ENCODE measurements around the gene LRRC38. TPM values are rescaled to one million over a fixed set of nuclear protein-coding genes. Genes with fewer than 3 reads are reported as not detected.
"Not testable (repeated sequence)": the region's sequence is repeated elsewhere in the genome, so short reads cannot be mapped to it uniquely, and the experiment has no call there.

Gene LRRC38, protein sequence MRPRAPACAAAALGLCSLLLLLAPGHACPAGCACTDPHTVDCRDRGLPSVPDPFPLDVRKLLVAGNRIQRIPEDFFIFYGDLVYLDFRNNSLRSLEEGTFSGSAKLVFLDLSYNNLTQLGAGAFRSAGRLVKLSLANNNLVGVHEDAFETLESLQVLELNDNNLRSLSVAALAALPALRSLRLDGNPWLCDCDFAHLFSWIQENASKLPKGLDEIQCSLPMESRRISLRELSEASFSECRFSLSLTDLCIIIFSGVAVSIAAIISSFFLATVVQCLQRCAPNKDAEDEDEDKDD
- total RNA-seq: 0.19 TPM in 1 of 2 replicates, not detected in the other

DNA sequence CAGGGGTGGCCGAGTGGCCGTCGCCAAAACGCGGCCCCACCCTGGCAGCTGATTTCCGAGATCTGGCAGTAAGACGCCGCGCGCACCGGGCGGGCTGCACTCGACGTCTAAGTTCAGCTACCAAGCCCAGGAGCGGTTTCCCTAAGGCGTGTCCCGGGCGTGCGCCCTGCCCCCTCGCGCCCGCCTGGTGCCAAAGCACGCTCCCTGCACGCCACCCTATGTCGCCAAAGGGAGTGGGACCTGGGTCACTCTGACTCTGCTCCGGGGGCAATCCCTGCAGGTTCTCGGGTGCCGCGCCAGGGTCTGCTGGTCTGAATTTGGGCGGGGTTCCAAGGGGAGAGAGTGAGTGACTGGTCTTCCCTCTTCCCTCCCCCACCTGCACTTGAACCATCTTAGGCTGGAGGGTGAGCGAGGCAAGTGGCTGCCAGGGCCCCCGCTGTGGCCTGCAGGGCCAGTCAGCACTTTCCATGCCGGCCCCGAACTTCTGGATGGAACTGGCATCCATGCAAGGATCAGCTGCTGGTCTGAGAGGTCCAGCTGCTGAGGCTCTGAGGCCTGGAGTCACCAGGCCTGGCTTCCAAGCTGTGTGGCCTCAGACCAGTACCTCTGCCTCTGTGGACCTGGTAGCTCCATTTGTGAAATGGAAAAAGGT, at the start of gene LRRC38:
Gene LRRC38, minus strand, starts transcription at position 109 of the 652 bp plus-strand sequence. CDS start 410 bp downstream, outside the sequence.
- DNase-seq (ENCODE audit: extremely low read depth, low read depth, low spot score): no peak

DNA sequence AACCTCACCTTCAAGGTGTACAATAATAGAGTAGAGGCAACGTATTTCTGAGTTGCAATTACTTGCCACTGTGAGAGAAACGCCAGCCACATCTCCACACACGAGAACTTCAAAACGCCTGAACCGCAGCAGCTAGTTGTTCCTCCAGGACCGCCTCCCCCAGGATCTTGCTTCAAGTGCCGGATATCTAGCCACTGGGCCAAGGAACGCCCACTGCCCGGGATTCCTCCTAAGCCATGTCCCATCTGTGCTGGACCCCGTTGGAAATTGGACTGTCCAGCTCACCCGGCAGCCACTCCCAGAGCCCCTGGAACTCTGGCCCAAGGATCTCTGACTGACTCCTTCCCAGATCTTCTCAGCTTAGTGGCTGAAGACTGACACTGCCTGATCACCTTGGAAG, 49.2 kb upstream of the LRRC38 start:
- not testable (repeated sequence) for DNase-seq (ENCODE audit: extremely low read depth, low read depth, low spot score)

DNA sequence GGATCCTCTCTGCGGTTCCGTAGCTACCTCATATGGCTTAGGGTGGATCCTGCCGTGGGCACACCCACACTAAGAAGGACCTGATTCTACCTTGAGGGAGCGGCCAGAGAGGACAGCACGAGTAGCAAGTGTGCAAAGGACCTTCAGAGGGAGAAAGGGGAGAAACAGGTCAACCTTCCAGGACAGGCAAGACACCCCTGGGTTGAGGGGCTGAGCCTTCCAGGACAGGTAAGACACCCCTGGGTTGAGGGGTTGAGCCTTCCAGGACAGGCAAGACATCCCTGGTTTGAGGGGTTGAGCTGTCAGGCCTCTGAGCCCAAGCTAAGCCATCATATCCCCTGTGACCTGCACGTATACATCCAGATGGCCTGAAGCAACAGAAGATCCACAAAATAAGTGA, 46.7 kb upstream of the LRRC38 start:
- no peak for DNase-seq (ENCODE audit: extremely low read depth, low read depth, low spot score)

DNA sequence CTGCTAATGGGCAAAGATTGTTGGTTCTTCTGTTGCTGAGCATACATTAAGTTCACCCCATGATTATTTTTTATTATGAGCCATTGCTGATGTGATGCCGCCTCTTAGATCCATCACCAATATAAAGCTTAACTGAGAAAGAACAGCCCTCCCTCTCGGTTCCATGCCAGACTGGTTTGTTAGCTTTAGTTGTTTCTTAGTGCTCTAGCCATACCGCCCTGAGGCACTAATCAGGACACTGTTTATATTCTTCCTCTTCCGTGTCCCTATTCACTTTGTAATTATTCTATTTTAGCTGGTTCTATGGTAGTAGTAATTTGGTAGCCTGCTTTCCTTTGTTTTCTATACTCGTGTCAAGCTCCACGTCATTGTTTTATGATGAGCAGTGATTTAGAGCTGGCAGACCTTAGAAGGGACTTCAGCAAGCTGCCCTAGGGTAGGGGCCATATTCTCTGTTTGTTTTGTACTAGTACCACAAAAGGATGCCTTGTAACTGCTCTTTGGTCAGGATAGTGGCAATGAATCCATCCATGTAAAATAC, 42.5 kb upstream of the LRRC38 start:
- DNase-seq (ENCODE audit: extremely low read depth, low read depth, low spot score): no peak

DNA sequence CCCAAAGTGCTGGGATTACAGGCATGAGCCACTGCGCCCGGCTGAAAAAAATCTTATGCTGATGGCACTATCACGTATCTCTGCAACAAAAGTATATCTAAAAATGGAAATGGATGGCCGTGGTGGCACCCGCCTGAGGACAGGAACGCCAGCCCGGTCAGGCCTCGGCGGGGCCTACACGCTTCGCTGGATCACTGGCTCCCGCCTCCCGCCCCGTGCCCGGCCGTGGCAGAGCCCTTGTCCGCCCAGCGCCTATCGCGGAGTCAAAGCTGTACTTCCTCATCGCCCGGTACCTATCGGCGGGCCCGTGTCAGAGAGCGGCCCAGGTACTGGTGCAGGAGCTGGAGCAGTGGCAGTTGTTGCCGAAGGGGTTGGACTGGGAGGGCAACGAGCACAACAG, 41.0 kb upstream of the LRRC38 start:
- DNase-seq (ENCODE audit: extremely low read depth, low read depth, low spot score): no peak

DNA sequence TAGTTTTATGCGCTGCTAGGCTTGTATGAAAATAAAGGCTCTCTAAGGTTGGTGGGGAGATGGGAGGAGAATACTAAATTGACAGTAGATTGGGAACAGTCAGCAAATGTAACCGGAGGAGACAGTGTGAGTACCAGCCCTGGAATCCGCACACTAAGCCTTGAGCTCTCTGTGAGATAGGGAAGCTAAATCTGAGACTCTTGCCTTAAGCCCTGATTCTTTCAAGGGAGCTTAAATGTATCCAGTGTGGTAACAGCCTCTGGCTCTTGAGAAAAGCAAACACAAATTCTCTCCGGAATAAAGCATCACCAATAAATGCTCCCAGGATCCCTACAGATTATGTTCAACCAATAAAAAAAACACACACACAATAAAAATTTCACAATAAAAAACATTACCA, 36.9 kb upstream of the LRRC38 start:
- no peak for DNase-seq (ENCODE audit: extremely low read depth, low read depth, low spot score)

DNA sequence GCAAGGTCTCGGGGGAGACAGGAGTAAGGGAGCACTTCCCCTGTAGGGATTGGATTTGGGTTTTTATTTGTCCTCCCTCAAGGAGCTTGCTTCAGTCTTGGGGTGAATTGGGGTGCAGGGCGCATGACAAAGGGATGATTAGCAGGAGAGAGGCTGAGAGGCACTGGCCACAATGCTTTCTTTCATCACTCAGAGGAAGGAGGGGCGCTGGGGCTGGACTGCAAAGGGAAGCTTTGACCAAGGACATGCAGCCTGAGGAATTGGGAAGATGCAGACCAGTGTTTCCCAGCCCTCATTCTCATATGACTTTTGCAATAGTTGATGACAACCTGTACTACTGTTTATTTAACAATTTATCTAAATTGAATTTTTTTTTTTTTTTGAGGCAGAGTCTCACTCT, 35.7 kb upstream of the LRRC38 start:
- DNase-seq (ENCODE audit: extremely low read depth, low read depth, low spot score): no peak

DNA sequence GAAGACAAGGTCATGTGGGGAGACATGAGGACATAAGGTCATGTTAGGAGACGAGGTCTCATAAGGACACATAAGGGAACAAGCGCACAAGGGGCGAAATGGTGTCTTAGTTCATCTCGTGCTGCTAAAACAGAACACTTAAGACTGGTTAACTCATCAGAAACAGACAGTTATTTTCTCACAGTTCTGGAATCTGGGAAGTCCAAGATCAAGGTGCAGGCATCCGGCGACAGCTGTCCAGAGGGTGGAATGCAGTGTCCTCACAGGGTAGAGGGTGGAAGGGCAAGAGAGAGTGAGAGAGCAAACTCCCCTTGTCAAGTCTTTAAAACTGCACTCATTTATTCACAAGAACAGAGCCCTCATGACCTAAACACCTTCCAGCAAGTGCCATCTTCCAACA, 35.2 kb upstream of the LRRC38 start:
- no peak for DNase-seq (ENCODE audit: extremely low read depth, low read depth, low spot score)

DNA sequence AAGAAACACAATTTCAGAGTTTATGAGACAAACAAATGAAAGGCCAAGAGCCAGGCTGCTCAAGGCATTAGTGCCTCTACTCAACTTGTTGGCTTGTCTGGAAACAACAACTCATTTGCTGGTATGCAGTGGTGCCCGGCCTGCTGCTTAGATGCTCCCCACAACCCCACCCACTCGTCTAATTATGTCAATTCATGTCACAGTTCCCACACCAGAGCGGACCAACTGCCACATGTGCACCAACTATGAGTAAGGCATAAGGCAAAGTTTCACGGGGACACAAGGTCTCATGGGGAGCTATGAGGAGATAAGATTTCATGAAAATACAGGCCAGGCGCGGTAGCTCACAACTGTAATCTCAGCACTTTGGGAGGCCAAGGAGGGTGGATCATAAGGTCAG, 34.5 kb upstream of the LRRC38 start:
- DNase-seq (ENCODE audit: extremely low read depth, low read depth, low spot score): no peak

DNA sequence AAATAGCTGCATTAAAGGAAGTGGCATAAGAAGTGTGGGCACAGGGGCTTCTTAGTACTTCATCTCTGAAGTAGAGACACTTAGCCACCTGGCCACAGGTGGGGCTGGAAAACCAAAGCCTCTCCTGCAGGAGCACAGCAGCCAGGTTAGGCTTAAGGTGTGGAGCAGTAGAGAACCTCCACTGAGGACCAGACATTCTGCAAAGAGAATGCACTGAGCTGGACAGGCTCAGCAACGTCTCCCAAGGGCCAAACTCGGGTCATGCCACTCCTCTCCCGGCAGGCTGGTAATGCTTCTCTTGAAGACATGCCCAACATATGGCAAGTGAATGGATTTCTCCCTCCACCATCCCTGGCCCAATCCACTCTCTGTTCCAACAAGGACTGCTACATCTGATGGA, 33.0 kb upstream of the LRRC38 start:
- DNase-seq (ENCODE audit: extremely low read depth, low read depth, low spot score): no peak

DNA sequence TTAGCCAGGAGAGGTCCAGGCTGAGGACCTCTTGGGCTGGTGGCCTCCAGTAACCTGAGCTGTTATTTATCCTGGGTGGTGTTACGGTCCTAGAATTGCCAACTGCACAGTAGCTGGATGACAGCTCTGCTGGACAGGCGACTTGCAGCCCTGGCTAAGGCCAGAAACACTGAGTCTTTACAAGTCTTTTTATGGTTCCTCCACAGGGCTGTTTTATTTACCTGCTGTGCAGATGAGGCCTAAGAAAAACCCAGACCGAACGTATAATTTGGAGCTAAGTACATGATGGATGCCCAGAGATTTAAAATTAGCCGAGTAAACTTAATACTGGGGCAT, 30.4 kb upstream of the LRRC38 start:
- no peak for DNase-seq (ENCODE audit: extremely low read depth, low read depth, low spot score)

DNA sequence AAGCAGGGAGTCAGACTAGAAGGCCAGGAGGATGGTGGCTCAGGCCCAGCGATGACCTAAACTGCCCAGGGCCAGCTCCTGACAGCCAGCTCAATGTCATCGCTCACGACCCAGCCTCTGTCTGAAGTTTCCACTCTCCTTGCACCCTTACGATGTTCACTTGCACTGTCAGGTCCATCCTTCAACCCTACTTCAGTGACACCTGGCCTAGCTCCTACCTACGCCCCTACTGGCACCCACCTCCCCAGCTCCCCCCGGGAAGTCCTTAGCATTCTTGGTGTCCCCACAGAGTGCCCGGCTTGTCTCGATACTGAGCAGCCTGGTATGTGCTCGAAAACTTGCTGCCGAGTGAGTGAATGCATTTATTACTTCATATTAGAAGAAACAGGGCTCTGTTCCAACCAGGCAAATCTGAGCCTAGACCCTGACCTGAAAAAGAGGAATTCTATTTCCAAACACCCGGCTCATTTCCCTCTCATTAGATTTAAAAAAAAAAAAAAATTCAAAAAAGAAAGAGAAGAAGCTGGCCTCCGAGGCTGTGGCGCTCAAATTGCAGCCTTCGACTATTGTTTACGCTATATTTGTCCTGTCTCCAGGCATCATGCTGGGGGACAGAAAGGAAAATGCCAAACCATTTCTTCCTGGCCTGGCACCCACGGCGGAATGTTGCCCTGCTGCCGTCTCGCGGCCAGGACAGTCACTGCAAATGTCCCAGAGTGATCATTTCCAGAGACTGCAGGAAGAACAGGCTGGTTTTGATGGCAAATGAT, 29.8 kb upstream of the LRRC38 start:
- DNase-seq (ENCODE audit: extremely low read depth, low read depth, low spot score): no peak

DNA sequence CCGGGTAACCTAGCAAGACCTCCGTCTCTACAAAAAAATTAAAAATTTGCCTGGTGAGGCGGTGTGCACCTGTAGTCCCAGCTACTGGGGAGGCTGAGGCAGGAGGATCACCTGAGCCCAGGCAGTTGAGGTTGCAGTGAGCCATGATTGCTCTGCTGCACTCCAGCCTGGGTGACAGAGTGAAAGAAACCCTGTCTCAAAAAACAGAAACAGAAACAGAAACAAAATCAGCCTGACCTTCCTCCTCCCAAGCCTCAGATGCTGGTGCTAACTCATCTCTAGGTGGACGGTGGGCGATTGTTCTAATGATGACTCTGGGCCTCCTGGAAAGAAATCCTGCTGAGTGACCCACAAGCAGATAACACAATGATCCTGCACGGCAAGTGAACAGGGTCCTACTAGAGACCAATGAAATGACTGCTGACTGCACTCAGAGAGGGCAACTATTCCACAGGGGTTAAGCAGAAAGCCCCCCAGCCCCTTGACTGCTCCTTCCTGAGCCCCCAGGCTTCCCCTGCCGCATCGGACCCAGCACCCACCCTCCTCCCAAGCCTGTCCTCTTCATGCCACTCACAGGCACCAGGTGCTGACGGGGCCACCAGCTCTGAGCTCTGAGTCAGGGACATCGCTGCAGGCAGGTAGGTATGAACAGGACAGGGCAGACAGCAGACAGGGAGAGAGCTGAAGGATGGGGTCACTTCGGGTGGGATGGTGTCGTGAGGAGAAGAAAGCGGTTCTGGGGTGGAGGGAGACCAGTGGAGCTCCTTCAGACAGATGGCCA, 27.8 kb upstream of the LRRC38 start:
- DNase-seq (ENCODE audit: extremely low read depth, low read depth, low spot score): no peak

DNA sequence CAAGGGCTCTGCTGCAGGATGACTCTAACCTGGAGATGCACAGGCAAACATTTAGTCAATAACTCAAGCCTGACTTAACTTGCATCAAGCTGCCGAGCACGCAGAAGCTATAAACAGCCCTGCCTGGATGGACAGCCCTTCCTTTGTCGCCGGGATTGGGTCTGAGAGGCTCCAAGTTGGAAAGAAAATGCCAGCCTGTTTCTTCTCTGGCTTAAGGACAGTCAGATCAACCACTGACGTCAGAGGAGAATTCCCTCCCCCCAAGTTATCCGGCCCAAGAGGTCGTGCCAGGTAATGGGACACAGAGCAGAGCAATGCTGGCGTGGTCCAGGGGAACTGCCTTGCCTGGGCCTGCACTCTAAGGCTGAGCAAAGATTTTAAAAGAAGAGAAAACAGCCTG, 27.1 kb upstream of the LRRC38 start:
- DNase-seq (ENCODE audit: extremely low read depth, low read depth, low spot score): no peak

DNA sequence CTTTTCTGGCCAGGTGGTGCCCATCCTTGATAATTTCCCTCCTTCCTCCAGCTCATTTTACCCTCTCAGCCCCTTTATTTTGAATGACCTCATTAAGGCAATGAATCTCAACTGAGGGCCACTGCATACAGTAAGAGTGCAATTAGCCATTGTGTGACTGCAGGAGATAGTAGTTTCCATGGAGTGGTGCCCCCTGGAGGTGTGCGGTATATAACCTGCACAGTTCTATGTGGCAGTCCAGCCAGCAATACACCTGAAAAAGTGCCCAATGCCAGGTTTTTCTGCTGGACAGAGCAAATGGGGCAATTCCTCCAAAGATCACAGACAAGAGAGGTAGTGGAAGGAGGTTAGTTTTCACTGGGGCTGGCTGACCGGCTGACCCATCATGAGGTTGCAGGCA, 25.9 kb upstream of the LRRC38 start:
- no peak for DNase-seq (ENCODE audit: extremely low read depth, low read depth, low spot score)

DNA sequence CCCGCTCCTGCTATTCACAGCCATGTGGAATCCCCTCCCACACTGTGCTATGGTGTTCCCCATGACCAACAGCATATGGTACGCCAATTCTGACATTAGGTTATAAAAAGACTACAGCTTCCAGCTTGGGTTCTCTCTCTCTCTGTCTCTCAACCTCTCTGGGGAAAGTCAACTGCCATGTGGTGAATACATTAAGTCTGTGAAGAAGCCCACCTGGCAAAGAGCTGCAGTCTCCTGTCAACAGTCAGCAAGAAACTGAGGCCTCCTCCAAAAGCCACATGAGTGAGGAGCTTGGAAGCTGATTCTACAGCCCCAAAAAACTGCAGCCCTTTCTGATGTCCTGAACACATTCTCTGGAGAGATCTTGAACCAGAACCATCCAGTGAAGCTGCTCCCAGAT, 25.0 kb upstream of the LRRC38 start:
- no peak for DNase-seq (ENCODE audit: extremely low read depth, low read depth, low spot score)

DNA sequence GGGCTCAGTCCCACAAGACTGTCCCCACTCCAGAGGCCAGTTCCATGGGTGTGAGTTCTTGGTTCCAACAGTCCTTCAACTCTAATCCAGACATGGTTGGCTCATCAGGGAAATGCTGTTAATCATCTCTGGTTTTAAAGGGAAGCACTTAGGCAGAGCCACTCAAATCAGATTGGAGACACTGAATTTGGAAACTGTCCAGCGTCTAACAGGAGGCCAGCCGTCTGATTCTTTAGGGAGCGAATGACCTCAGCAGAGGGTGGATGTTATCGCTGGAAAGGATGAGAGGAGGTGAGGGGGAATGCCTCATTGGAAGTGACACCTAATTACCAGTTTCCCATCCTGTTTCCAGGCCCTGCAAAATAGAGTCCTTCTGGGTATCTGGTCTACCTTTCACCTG, 22.8 kb upstream of the LRRC38 start:
- DNase-seq (ENCODE audit: extremely low read depth, low read depth, low spot score): no peak

DNA sequence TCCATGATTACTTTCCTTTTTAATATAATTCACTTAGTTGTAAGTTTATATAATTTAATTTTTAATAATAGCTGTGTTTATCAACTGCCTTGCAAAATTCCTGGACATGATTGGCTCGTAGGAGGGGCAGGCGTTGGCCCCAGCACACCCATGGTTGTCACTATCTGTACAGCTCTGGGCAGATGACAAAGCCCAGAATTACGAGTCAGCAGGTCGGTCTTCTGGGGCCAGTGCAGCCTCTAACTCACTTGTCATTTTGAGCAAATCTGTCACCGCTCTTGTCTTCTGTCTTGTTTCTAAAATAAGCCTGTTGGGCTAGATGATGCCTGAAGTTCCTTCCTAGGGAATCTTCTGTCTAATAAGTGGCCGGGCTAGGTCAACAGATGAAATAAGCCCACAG, 21.4 kb upstream of the LRRC38 start:
- DNase-seq (ENCODE audit: extremely low read depth, low read depth, low spot score): no peak

DNA sequence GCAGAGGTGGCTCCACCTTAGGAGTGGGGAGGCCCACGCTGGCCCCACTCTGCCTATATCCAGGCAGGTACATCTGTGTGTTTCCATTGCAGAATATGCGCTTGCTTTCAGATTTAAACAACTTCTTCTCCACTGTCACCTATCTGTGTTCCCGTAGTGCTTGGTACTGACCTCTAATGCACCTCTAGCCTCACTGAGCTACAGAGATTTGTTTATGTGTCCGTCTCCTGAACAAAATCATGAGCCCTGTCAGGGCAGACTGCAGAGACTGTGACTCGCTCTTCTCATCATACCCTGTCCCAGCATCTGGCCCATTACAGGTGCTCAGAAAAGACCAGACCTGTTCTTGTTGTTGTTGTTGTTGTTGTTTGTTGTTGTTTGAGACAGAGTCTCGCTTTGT, 14.5 kb upstream of the LRRC38 start:
- DNase-seq (ENCODE audit: extremely low read depth, low read depth, low spot score): no peak

DNA sequence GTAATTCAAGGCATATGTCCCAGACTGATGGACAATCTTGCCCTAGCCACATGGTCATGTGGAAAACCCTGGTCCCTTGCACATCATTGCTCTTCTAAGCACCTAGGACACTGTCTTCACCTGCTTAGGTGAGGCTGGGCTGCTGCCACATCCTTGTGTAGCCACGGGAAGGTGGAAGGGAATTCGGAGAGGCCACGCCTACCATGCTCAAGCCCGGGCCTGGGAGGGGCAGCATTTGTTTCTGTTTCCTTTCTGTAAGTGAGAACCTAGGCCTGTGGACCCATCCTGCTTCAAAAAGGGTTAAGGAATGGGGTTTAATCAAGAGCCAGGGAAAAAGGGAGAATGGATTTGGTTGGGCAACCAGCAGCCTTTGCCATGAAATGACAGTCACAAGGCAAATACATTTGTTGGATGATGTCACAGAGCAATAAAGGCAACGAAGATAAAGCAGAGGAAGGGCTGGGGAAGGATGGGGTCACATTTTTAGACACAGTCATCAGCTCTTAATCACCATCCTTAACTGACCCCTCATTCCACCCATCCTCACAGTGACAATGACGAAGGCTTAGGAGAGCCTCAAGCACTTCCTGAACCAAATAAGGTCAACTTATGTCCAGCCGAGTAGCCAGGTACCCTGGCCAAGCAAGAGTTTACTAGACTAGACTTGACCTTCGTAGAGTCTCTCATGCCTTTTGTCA, 10.1 kb upstream of the LRRC38 start:
- DNase-seq (ENCODE audit: extremely low read depth, low read depth, low spot score): no peak
